Fibroblast of mammary gland (primary cell): ENCODE results near the gene AFAP1L1.

Experiments used
- DNase-seq: peaks from one replicate; pipeline ENCODE4 v3.0.0-alpha.2; 2010; ENCODE audit warnings: low read depth
- H3K4me3 ChIP-seq: 2 replicates; pipeline ENCODE4 v1.5.1; 2011; ENCODE audit warnings: low read depth, mild to moderate bottlenecking, low read length, moderate library complexity; ENCODE audit not compliant: control insufficient read depth
- CTCF ChIP-seq: conservative IDR thresholded peaks from 2 replicates; pipeline ENCODE4 v1.5.1; 2011; ENCODE audit warnings: low read depth, low read length, inconsistent platforms; ENCODE audit not compliant: control insufficient read depth, insufficient read depth

AFAP1L1 gene

GRCh38 chr5:149372076-149372795 is 100.6 kb downstream of the AFAP1L1 start:
- DNase-seq = no peak
- no peak for TF ChIP-seq CTCF
- H3K4me3 ChIP-seq = no peak overlapping the region

GRCh38 chr5:149372932-149373331 is 101.3 kb downstream of the AFAP1L1 start:
- DNase-seq = no peak
- no peak overlapping the region for H3K4me3 ChIP-seq
- TF ChIP-seq CTCF = no peak

- DNase-seq = no peak
- no peak for TF ChIP-seq CTCF
Measured at GRCh38 chr5:149374303-149374702, 102.6 kb downstream of the AFAP1L1 start.

GRCh38 chr5:149374801-149375200 is 103.1 kb downstream of the AFAP1L1 start:
- H3K4me3 ChIP-seq = no peak overlapping the region
- DNase-seq = no peak
- TF ChIP-seq CTCF = no peak

More at GRCh38 chr5:149374303-149374702, 102.6 kb downstream of the AFAP1L1 start:
- H3K4me3 ChIP-seq = no peak overlapping the region

- H3K4me3 ChIP-seq = no peak overlapping the region
- no peak for TF ChIP-seq CTCF
- no peak for DNase-seq
Measured at GRCh38 chr5:149375434-149375833, 103.8 kb downstream of the AFAP1L1 start.

GRCh38 chr5:149376104-149376503 is 104.4 kb downstream of the AFAP1L1 start:
- H3K4me3 ChIP-seq = no peak overlapping the region
- TF ChIP-seq CTCF = no peak
- DNase-seq = no peak
